SU-DHL-6 (cell line): Measurements from ENCODE around the gene SNAPC3.

Experiments
- H2AFZ ChIP-seq: fragments of 200-600 bp; sonication (generic); 2 replicates; pipeline ENCODE4 v1.6.1; 2014; ENCODE audit warnings: low read depth, mild to moderate bottlenecking, moderate library complexity, mixed read lengths, antibody characterized with exemption, low read length; ENCODE audit not compliant: severe bottlenecking
- H3F3A ChIP-seq: fragments of 200-600 bp; shearing (Covaris generic); 2 replicates; pipeline ENCODE4 v1.6.0; 2016; ENCODE audit warnings: antibody characterized with exemption, mild to moderate bottlenecking; ENCODE audit not compliant: insufficient read depth
- H3K27ac ChIP-seq: fragments of 200-600 bp; sonication (generic); 2 replicates; pipeline ENCODE4 v1.5.1; 2016; ENCODE audit warnings: low read depth, mild to moderate bottlenecking, low read length, moderate library complexity, mixed read lengths
- H3K27me3 ChIP-seq: fragments of 200-600 bp; sonication (generic), shearing (Covaris generic); 2 replicates; pipeline ENCODE4 v1.6.0; 2014; ENCODE audit warnings: mild to moderate bottlenecking, low read length
- H3K36me3 ChIP-seq: fragments of 200-600 bp; sonication (generic); 2 replicates; pipeline ENCODE4 v1.6.1; 2014; ENCODE audit warnings: mild to moderate bottlenecking, low read length, mixed read lengths
- H3K4me2 ChIP-seq: fragments of 300-600, 200-600 bp; shearing (Covaris generic), sonication (generic); 2 replicates; pipeline ENCODE4 v1.6.0; 2014; ENCODE audit warnings: low read length, low read depth, mild to moderate bottlenecking; ENCODE audit not compliant: poor library complexity, severe bottlenecking
- H3K4me3 ChIP-seq: fragments of 200-600 bp; sonication (generic); 2 replicates; pipeline ENCODE4 v1.5.1; 2014; ENCODE audit warnings: antibody characterized with exemption, low read length, mild to moderate bottlenecking, mixed read lengths; ENCODE audit not compliant: insufficient read depth, poor library complexity, severe bottlenecking
- H3K79me2 ChIP-seq: fragments of 200-600 bp; sonication (generic); 2 replicates; pipeline ENCODE4 v1.6.1; 2014; ENCODE audit warnings: mild to moderate bottlenecking, low read length, moderate library complexity; ENCODE audit not compliant: insufficient read depth
- H3K9ac ChIP-seq: fragments of 200-600 bp; sonication (generic); 2 replicates; pipeline ENCODE4 v1.7.0; 2014; ENCODE audit warnings: mild to moderate bottlenecking, low read length
- H3K9me2 ChIP-seq: fragments of 200-600 bp; sonication (generic); replicated peaks from 2 replicates; pipeline ENCODE4 v1.6.1; 2014; ENCODE audit warnings: low read length; ENCODE audit not compliant: insufficient read depth
- H3K9me3 ChIP-seq: fragments of 200-600 bp; sonication (generic); 2 replicates; pipeline ENCODE4 v1.6.1; 2014; ENCODE audit warnings: low read length, mixed read lengths; ENCODE audit not compliant: insufficient read depth
- H4K20me1 ChIP-seq: fragments of 200-600 bp; sonication (generic); 2 replicates; pipeline ENCODE4 v1.6.1; 2014; ENCODE audit warnings: low read depth, mild to moderate bottlenecking, antibody characterized with exemption, low read length, moderate library complexity, mixed read lengths
- EZH2phosphoT487 ChIP-seq: fragments of 200-600 bp; sonication (generic), shearing (Covaris generic); conservative IDR thresholded peaks from 2 replicates; pipeline ENCODE4 v1.6.1; 2018; ENCODE audit warnings: mild to moderate bottlenecking, antibody characterized with exemption, low read length, moderate library complexity, mixed read lengths
- TF ChIP-seq, protein P1 (sequence below): fragments of 200-600 bp; sonication (generic); IDR thresholded peaks from one replicate; pipeline ENCODE4 v1.5.1; 2017; ENCODE audit warnings: antibody characterized with exemption, mild to moderate bottlenecking, low read length, moderate library complexity; ENCODE audit not compliant: insufficient read depth, poor library complexity, severe bottlenecking

Gene SNAPC3

DNA sequence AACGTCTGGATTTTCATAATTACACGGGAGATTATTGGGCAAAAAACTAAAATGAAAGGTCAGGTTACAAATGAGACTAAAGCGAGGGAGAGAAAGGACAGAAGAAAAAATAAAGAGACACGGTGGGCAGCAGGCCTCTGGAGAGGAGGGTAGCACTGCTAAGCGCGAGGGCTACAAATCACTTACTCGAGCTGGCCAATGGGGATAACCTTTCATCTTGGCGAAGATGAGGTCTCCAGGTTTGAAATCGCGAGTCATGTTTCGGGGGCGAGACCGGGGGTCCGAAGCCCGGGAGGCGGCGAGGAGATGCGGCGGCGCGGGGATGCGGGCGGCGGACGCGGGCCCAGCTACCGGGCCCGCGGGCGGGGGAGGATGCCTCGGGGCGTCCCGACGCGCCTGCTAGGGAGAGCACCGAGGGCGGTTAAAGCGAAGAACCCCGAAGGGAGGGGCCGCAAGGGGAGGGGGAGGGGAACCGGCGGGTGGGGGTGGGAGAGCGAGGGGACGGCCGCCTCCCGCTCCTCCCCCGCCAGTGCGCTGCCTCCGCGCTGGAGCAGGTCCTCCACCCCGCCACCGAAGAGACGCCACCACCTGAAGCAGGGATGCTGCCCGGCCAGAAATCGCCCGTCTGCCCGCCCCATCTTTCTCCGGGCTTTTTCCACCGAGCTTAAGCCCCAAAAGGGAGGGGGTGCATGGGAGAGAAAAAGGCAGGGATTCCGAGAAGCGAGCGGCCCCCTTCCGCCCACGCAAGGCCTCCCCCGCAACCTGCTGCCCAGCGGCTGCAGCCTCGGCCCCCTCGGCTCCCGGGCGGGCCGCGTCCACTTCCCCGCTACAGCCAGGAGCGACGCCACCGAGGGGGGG is 87.5 kb downstream of the SNAPC3 start:
- peaks cover 30% of the 10 kb centered on the region for H4K20me1 ChIP-seq
- H3K27me3 ChIP-seq = no peaks in the 10 kb centered on the region
- peak overlapping the region; percentile 98 for H3K9ac ChIP-seq
- peak overlapping the region; percentile 97 for H2AFZ ChIP-seq
- peaks cover 29% of the 10 kb centered on the region for H3F3A ChIP-seq
- H3K27ac ChIP-seq = peak overlapping the region; percentile 88
- TF ChIP-seq EZH2phosphoT487 = no peak
- TF ChIP-seq, protein P1, sequence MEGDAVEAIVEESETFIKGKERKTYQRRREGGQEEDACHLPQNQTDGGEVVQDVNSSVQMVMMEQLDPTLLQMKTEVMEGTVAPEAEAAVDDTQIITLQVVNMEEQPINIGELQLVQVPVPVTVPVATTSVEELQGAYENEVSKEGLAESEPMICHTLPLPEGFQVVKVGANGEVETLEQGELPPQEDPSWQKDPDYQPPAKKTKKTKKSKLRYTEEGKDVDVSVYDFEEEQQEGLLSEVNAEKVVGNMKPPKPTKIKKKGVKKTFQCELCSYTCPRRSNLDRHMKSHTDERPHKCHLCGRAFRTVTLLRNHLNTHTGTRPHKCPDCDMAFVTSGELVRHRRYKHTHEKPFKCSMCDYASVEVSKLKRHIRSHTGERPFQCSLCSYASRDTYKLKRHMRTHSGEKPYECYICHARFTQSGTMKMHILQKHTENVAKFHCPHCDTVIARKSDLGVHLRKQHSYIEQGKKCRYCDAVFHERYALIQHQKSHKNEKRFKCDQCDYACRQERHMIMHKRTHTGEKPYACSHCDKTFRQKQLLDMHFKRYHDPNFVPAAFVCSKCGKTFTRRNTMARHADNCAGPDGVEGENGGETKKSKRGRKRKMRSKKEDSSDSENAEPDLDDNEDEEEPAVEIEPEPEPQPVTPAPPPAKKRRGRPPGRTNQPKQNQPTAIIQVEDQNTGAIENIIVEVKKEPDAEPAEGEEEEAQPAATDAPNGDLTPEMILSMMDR = no peak
- H3K4me2 ChIP-seq = peak overlapping the region; percentile 89
- H3K4me3 ChIP-seq = peak overlapping the region; percentile 98
- H3K9me3 ChIP-seq = no peaks in the 10 kb centered on the region
- H3K36me3 ChIP-seq = peaks cover 43% of the 10 kb centered on the region
- peaks cover 56% of the 10 kb centered on the region for H3K79me2 ChIP-seq
- H3K9me2 ChIP-seq = no peaks in the 10 kb centered on the region

DNA sequence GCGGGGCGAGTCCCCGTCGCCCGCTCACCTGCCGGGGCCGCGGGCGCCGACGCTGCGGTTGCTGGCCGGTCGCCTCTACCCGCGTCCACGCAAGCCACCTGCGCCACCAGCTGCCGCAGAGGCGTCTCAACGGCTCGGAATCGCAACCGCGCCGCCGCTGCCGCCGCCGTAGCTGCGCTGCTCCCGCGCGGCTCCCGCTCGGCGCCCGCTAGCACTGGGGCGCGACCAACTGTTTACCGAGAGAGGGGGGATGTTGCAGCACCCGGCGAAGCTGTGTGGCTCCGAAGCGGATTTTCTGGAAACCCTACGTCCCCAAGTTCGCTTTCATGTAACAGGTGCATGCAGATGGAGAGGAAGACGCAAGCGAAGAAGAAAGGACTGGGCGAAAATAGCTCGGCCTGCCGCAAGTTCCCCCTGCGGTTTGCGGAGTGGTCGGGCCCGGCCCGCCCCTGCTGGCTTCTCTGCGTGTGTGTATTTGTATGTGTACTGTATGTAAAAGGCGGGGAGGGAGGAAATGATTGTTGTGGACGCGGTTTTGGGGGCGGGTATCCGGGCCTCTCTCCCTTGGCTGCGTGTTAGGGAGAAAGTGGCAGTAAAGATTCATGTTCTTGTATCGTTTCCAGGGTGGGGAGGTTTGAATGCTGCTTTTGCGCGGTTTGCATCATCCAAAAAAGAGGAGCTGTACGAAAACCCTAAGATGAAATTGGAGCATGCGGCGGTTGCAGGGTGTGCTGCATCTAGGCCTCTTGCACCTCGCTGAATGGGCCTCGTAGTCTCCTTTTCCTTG is 88.3 kb downstream of the SNAPC3 start, which contains the start of gene PSIP1:
TSS of gene PSIP1 (minus strand) at position 182 of the 787 bp plus-strand sequence. CDS start 782 bp downstream, outside the sequence.
- TF ChIP-seq EZH2phosphoT487 = no peak
- TF ChIP-seq, protein P1 = no peak
- Histone ChIP-seq H2AFZ (peak within 1 kb of the TSS; percentile 97), H3K36me3 (peaks cover 34% of the 10 kb centered on the region), H4K20me1 (peaks cover 23% of the 10 kb centered on the region), H3K9ac (peak within 1 kb of the TSS; percentile 98), H3K79me2 (peaks cover 48% of the 10 kb centered on the region), H3K4me2 (peak within 1 kb of the TSS; percentile 89), H3K27me3 (no peaks in the 10 kb centered on the region), H3K9me2 (no peaks in the 10 kb centered on the region), H3K9me3 (no peaks in the 10 kb centered on the region), H3F3A (peaks cover 29% of the 10 kb centered on the region), H3K27ac (peak within 1 kb of the TSS; percentile 88), H3K4me3 (peak within 1 kb of the TSS; percentile 98)
